ENCODE results near the gene COPZ1. TPM values are rescaled to one million over a fixed set of nuclear protein-coding genes. Genes with fewer than 3 reads are reported as not detected.

Gene COPZ1
- total and polyA plus RNA-seq, 10 donors: 55.4 to 99.1 (median 80.5) TPM

DNA sequence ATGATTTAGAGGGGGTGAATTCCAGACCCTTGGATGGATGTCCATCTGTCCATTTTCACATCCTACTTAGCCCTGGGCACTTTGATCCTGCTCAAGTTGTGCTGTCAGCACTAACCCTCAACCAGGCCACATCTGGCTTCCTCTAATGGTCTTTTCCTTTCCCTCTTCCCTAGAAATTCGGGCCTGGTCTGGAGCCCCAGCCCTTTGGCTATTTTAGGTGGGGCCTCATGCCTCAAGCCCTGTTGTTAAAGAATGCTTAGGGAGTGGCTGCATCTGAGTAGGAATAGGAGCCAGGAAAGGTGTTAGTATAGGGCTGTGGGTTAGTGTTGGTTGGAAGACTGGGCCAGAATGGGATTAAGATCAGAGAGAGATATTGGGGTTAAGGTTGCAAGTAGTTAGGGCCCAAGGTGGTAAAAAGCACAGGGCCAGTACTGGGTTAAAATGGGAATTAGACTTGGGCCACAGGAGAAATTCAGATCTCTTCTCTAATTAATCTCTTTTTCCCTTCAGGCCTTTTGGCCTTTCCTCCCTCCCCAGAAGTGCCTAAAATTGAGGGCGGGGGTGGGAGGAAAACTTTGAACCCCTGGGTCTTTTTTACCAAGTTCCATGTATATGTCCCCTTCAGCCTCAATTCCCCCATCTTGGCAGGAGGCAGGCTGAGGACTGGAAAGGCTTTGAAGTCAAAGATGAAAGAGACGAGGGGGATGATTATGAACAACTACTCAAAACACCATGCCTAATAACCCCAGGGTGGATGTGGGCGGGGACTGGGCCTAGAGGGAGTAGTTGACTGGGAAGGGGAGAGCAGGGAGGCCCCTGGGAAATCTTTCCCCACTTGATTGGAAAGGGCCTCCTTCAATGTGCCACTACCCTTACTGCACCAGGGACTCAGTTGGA, 63.6 kb downstream of the COPZ1 start:
- no peaks in the 10 kb centered on the region for H3K36me3 ChIP-seq
- peaks cover 0 to 16% (median 0%) of the 10 kb centered on the region in 7 donors for H3K27me3 ChIP-seq (replicated peaks in 1 of 7)
- intact Hi-C loops (cut with DNase I; ENCODE audit: low total_unique reads): no loop called here
- peak overlapping the region in 2 of 8 donors; percentile 10 to 78 for H3K27ac ChIP-seq
- DNase-seq: peak; percentile 44
- peaks cover 15 to 100% (median 67%) of the 10 kb centered on the region in 6 donors for H3K4me1 ChIP-seq
- WGBS, 5 donors: 62 to 77% (median 72%) methylated on average over 4 of the region's 4 CpGs
- H3K4me3 ChIP-seq: no peak overlapping the region
- no peak for TF ChIP-seq POLR2AphosphoS5 (IDR thresholded peaks at IDR 0.05)
- TF ChIP-seq, protein P1, sequence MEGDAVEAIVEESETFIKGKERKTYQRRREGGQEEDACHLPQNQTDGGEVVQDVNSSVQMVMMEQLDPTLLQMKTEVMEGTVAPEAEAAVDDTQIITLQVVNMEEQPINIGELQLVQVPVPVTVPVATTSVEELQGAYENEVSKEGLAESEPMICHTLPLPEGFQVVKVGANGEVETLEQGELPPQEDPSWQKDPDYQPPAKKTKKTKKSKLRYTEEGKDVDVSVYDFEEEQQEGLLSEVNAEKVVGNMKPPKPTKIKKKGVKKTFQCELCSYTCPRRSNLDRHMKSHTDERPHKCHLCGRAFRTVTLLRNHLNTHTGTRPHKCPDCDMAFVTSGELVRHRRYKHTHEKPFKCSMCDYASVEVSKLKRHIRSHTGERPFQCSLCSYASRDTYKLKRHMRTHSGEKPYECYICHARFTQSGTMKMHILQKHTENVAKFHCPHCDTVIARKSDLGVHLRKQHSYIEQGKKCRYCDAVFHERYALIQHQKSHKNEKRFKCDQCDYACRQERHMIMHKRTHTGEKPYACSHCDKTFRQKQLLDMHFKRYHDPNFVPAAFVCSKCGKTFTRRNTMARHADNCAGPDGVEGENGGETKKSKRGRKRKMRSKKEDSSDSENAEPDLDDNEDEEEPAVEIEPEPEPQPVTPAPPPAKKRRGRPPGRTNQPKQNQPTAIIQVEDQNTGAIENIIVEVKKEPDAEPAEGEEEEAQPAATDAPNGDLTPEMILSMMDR (IDR thresholded peaks at IDR 0.05 in 8 of 11, conservative IDR thresholded peaks at IDR 0.05 in 3 of 11): no peak
- TF ChIP-seq POLR2A (IDR thresholded peaks at IDR 0.05): no peak
- H3K9me3 ChIP-seq: no peaks in the 10 kb centered on the region

DNA sequence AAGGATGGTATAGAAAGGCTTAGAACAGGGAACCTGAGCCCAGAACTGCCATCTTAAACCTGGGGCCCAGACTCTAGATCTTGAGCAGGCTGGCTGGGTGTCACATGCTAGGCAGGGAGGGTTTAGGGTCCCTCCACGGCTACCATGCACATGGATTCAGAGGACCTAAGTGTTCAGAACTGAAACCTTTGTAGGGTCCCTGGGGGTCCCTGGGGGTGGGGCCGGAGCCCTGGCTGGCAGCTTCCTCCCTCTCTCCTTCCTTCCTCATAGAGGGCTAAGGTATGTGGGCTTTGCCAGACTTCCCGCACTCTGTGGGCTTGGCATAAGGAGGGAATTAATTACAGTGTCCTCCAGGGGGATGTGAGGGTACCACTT, 64.2 kb downstream of the COPZ1 start:
- Histone ChIP-seq H3K27ac (peak overlapping the region in 2 of 8 donors; percentile 10 to 78), H3K9me3 (no peaks in the 10 kb centered on the region), H3K4me3 (no peak overlapping the region), H3K36me3 (no peaks in the 10 kb centered on the region), H3K4me1 (peaks cover 11 to 100% (median 64%) of the 10 kb centered on the region in 6 donors), H3K27me3 (replicated peaks in 1 of 7) (peaks cover 0 to 16% (median 0%) of the 10 kb centered on the region in 7 donors)
- 57 to 76% (median 61%) methylated on average over 2 to 3 of the region's 3 CpGs for WGBS, 5 donors
- TF ChIP-seq POLR2A (IDR thresholded peaks at IDR 0.05) (no peak), POLR2AphosphoS5 (IDR thresholded peaks at IDR 0.05) (no peak)
- TF ChIP-seq, protein P1 (IDR thresholded peaks at IDR 0.05 in 8 of 11, conservative IDR thresholded peaks at IDR 0.05 in 3 of 11): no peak
- DNase-seq: no peak
- intact Hi-C loops (cut with DNase I; ENCODE audit: low total_unique reads): no loop called here

DNA sequence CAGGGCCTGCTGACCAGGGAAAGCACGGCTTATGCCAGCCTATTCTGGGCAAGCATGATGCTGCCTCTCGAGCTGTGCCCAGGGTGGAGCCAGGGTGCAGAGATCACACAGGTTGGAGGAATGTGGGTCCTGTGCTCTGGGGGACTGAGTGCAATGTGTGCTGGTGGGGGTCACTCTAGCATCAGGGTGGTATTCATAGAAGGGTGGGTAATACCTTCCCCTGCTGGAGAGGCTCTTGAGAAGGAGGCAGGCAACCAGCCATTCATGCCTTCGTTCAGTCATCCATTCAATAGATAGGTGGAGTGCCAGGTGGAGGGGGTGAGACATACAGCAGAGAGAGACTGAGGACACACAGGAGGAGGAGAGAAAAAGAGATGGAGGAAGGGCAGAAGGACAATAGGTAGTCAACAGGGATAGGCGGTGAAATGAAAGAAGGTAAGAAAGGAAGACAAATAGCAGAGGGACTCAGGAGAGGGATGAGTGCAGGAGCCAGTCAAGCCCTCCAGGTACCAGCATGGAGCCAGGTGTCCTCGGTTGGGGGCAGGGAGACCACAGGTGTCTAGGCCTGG, 64.8 kb downstream of the COPZ1 start:
- 88 to 94% (median 89%) methylated on average over 4 to 5 of the region's 5 CpGs for WGBS, 5 donors

More for the DNA sequence above, 64.8 kb downstream of the COPZ1 start:
- Histone ChIP-seq H3K27me3 (replicated peaks in 1 of 7) (peaks cover 0 to 16% (median 0%) of the 10 kb centered on the region in 7 donors), H3K27ac (peak overlapping the region in 3 of 8 donors; percentile 25 to 78 (median 67)), H3K4me3 (peak overlapping the region in 1 of 8 donors; percentile 77), H3K36me3 (peaks cover 0 to 4% (median 0%) of the 10 kb centered on the region in 6 donors), H3K4me1 (peaks cover 7 to 99% (median 60%) of the 10 kb centered on the region in 6 donors), H3K9me3 (no peaks in the 10 kb centered on the region)
- TF ChIP-seq, protein P1 (IDR thresholded peaks at IDR 0.05 in 8 of 11, conservative IDR thresholded peaks at IDR 0.05 in 3 of 11): no peak
- no peak for TF ChIP-seq POLR2AphosphoS5 (IDR thresholded peaks at IDR 0.05)
- TF ChIP-seq POLR2A (IDR thresholded peaks at IDR 0.05): no peak
- DNase-seq: no peak
- intact Hi-C loops (cut with DNase I; ENCODE audit: low total_unique reads): no loop called here
